ENCODE results near the gene GSTA4. TPM values are rescaled to one million over a fixed set of nuclear protein-coding genes. Genes with fewer than 3 reads are reported as not detected.

GSTA4 gene
- total and polyA plus RNA-seq, 9 donors, result 46.7 to 61.4 (median 54.7) TPM

DNA sequence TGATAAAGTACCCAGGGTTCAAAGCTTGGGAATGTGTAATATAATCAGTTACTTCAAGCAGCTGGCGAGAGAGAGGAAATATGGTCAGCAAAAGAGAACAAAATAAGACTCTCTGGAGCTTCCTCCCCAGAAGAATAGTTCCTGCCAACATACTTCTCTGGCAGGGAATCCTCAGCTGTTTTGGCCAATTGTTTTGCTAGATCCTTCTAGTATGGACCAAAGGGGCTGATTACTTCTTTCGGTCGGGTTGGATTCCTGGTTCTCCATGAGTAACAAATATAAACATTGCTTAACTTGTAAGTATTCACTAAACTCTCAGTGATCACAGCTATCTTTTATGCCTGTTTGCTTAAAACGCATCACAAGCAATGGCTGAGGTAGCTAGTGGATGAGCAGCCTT is 38.7 kb upstream of the GSTA4 start:
- H3K27me3 ChIP-seq (ENCODE audit: control insufficient read depth, insufficient read depth, low read length), result no peaks in the 10 kb centered on the region
- H3K27ac ChIP-seq (ENCODE audit: low read length), result peak overlapping the region; percentile 88
- peaks cover 15% of the 10 kb centered on the region for H3K4me1 ChIP-seq (ENCODE audit: control insufficient read depth, insufficient read depth, low read length)
- H3K4me3 ChIP-seq (ENCODE audit: low read length), result no peak overlapping the region
- H3K36me3 ChIP-seq (ENCODE audit: control insufficient read depth, insufficient read depth, low read length), result peaks cover 32% of the 10 kb centered on the region
- no CpG with 5 or more reads among the region's 4 CpGs for WGBS (ENCODE audit: insufficient coverage)
- H3K9me3 ChIP-seq (replicated peaks; ENCODE audit: control insufficient read depth, low read depth, low read length), result no peaks in the 10 kb centered on the region
- peak; percentile 94 for DNase-seq

DNA sequence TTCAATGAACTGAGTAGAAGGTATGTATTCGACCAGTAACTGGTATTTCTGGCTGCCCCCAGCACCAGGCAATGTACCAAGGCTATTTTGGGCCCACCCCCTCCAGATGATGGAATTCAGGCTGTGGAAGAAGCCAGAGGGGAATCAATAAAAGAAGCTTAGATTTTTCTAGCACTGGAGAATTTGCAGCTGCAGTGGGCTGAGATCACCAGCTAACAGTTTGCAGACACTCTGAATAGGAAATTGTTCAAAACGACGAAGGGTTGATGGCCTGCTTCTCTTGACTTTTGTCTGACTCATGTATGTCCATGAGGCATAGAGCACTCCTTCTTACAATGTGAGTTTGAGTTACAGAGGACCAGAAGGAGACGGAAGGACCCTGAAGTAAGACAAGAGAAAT is 37.8 kb upstream of the GSTA4 start:
- Histone ChIP-seq H3K4me1 (ENCODE audit: control insufficient read depth, insufficient read depth, low read length) (peaks cover 15% of the 10 kb centered on the region), H3K36me3 (ENCODE audit: control insufficient read depth, insufficient read depth, low read length) (peaks cover 38% of the 10 kb centered on the region), H3K9me3 (replicated peaks; ENCODE audit: control insufficient read depth, low read depth, low read length) (no peaks in the 10 kb centered on the region), H3K4me3 (ENCODE audit: low read length) (no peak overlapping the region), H3K27ac (ENCODE audit: low read length) (peak overlapping the region; percentile 88), H3K27me3 (ENCODE audit: control insufficient read depth, insufficient read depth, low read length) (no peaks in the 10 kb centered on the region)
- WGBS (ENCODE audit: insufficient coverage), result no CpG with 5 or more reads among the region's 4 CpGs
- DNase-seq, result peak; percentile 85

DNA sequence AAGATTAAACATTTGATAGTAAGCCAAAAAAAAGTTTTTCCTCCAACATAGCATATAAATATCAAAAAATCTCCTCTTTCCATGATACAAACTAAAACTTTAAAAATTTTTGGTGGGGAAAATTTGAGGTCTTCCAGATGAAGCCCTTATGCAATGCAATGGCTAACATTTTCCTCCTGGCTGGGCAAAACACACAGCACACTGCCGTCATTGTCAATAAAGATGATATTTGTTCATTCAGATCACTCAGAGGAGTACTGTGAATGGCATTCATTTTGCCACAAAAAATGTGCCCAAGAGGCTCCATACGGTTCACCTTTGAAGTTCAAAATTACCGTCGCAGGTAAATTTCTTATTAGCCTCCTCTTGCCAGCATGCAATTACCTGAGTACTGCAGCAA is 36.2 kb upstream of the GSTA4 start:
- 93% methylated on average over 2 of the region's 4 CpGs for WGBS (ENCODE audit: insufficient coverage)
- Histone ChIP-seq H3K9me3 (replicated peaks; ENCODE audit: control insufficient read depth, low read depth, low read length) (no peaks in the 10 kb centered on the region), H3K27me3 (ENCODE audit: control insufficient read depth, insufficient read depth, low read length) (no peaks in the 10 kb centered on the region), H3K27ac (ENCODE audit: low read length) (no peak overlapping the region), H3K4me3 (ENCODE audit: low read length) (no peak overlapping the region), H3K36me3 (ENCODE audit: control insufficient read depth, insufficient read depth, low read length) (peaks cover 43% of the 10 kb centered on the region), H3K4me1 (ENCODE audit: control insufficient read depth, insufficient read depth, low read length) (peaks cover 15% of the 10 kb centered on the region)
- no peak for DNase-seq

DNA sequence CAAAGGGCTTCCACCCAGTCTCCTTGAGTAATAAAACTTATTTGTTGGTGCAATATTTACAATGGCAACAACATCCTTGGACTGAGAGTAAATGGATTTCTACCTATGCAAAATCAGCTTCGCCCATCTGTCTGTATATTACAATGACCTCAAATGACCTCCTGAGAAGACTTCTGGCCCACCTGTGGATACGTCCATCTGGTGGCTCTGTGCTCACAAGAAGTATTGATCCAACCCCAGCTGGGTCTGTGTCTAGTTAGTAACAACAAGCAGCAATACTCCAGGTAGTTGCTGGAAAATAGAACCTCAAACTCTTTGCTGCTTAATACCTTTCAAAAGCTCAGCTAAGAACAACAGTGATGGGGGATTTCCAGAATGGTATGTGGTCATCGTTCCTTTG is 34.7 kb upstream of the GSTA4 start:
- Histone ChIP-seq H3K36me3 (ENCODE audit: control insufficient read depth, insufficient read depth, low read length) (peaks cover 33% of the 10 kb centered on the region), H3K9me3 (replicated peaks; ENCODE audit: control insufficient read depth, low read depth, low read length) (no peaks in the 10 kb centered on the region), H3K27ac (ENCODE audit: low read length) (no peak overlapping the region), H3K4me1 (ENCODE audit: control insufficient read depth, insufficient read depth, low read length) (peaks cover 15% of the 10 kb centered on the region), H3K4me3 (ENCODE audit: low read length) (no peak overlapping the region), H3K27me3 (ENCODE audit: control insufficient read depth, insufficient read depth, low read length) (no peaks in the 10 kb centered on the region)
- WGBS (ENCODE audit: insufficient coverage), result 40% methylated on average over 1 of the region's 3 CpGs
- DNase-seq, result no peak

DNA sequence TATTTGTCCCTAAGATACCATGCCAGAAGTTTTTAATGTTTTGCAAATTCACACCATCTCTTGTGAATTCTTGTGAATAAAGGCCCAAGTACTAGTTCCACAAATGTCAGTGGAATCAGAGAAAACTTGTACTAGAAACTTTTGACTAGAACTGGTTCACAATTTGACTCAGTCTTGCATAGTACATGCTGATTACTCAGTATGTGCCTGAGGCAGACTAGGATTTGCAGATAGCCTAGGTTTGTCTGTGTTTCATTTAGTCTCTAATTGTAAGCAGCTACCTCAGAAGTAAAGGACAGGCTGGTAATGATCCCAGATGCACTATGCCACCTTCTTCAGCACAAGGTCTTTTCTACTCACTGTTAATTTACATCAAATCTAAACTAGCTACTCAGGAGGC is 34.2 kb upstream of the GSTA4 start:
- Histone ChIP-seq H3K27ac (ENCODE audit: low read length) (no peak overlapping the region), H3K36me3 (ENCODE audit: control insufficient read depth, insufficient read depth, low read length) (peaks cover 36% of the 10 kb centered on the region), H3K4me1 (ENCODE audit: control insufficient read depth, insufficient read depth, low read length) (peaks cover 12% of the 10 kb centered on the region), H3K4me3 (ENCODE audit: low read length) (no peak overlapping the region), H3K27me3 (ENCODE audit: control insufficient read depth, insufficient read depth, low read length) (no peaks in the 10 kb centered on the region), H3K9me3 (replicated peaks; ENCODE audit: control insufficient read depth, low read depth, low read length) (no peaks in the 10 kb centered on the region)
- no peak for DNase-seq

DNA sequence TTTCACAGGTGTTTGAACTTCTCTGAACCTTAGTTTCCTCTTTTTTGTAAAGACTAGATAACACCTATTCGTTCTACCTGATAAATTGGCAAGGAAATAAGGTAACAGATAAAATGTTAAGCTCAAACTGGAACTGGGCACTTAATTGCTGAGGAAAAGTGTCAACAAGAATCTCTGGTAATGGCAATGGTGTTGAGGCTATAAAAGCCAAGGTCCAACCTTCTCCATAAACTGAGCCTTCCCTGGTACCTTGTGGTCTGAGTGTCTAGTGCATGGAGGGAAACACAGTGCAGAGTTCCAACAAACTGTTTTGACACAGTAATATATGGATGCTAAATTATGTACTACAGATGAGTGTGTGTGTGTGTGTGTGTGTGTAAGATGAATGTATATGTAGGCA is 33.4 kb upstream of the GSTA4 start:
- no peaks in the 10 kb centered on the region for H3K9me3 ChIP-seq (replicated peaks; ENCODE audit: control insufficient read depth, low read depth, low read length)
- no peak overlapping the region for H3K4me3 ChIP-seq (ENCODE audit: low read length)
- DNase-seq, result no peak
- no CpG with 5 or more reads among the region's 1 CpG for WGBS (ENCODE audit: insufficient coverage)
- peaks cover 6% of the 10 kb centered on the region for H3K4me1 ChIP-seq (ENCODE audit: control insufficient read depth, insufficient read depth, low read length)
- H3K27ac ChIP-seq (ENCODE audit: low read length), result no peak overlapping the region
- H3K27me3 ChIP-seq (ENCODE audit: control insufficient read depth, insufficient read depth, low read length), result no peaks in the 10 kb centered on the region
- peaks cover 36% of the 10 kb centered on the region for H3K36me3 ChIP-seq (ENCODE audit: control insufficient read depth, insufficient read depth, low read length)

DNA sequence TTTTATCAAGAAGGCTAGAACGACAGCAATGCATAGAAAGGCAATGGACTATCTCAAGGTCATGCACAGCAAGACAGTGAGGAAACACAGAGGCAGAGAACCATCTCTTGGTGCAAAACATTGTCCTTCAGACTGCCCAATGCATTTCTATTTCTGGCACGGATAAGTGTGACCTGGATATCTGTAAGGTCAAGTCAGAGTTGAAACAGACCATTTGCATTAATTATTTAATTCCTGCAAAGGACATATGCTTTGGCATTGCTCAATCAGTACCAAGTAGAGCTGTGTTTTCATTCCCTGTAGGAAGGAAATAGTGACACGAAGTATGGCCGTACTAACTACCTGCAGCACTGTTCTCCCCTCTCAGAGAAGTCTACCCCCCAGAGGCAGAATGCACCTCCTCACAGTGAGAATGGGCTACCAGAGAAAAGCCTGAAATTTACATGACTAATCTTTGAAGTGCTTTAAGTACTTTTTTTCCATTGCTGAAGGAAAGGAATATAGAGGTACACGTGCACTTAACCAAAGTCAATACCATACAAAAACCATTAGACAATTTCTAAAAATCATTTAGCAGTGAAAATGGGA is 32.1 kb upstream of the GSTA4 start:
- Histone ChIP-seq H3K27ac (ENCODE audit: low read length) (no peak overlapping the region), H3K36me3 (ENCODE audit: control insufficient read depth, insufficient read depth, low read length) (peaks cover 37% of the 10 kb centered on the region), H3K27me3 (ENCODE audit: control insufficient read depth, insufficient read depth, low read length) (no peaks in the 10 kb centered on the region), H3K9me3 (replicated peaks; ENCODE audit: control insufficient read depth, low read depth, low read length) (no peaks in the 10 kb centered on the region), H3K4me3 (ENCODE audit: low read length) (no peak overlapping the region), H3K4me1 (ENCODE audit: control insufficient read depth, insufficient read depth, low read length) (no peaks in the 10 kb centered on the region)
- WGBS (ENCODE audit: insufficient coverage), result 83% methylated on average over 1 of the region's 5 CpGs
- DNase-seq, result no peak

DNA sequence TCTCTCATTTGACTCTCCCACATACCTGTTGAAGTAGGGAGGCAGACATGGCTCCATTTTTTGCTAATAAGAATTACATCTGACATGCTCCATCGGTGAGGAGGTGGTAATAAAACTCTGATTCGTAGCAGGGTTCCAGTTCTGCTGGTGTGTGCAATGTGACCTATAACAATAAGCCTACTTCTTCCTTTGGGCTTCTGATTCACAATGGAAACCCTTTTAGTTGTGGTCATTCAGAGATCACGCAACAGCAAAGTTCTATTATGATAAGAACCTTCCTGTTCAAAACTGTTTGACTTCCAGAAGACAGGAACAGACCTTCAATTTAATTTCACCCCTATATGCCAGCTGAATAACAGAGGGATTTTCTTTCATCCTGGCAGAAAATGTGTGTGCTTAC is 31.4 kb upstream of the GSTA4 start:
- no peaks in the 10 kb centered on the region for H3K9me3 ChIP-seq (replicated peaks; ENCODE audit: control insufficient read depth, low read depth, low read length)
- DNase-seq, result no peak
- no CpG with 5 or more reads among the region's 3 CpGs for WGBS (ENCODE audit: insufficient coverage)
- no peaks in the 10 kb centered on the region for H3K4me1 ChIP-seq (ENCODE audit: control insufficient read depth, insufficient read depth, low read length)
- H3K4me3 ChIP-seq (ENCODE audit: low read length), result no peak overlapping the region
- no peaks in the 10 kb centered on the region for H3K27me3 ChIP-seq (ENCODE audit: control insufficient read depth, insufficient read depth, low read length)
- H3K36me3 ChIP-seq (ENCODE audit: control insufficient read depth, insufficient read depth, low read length), result peaks cover 33% of the 10 kb centered on the region
- H3K27ac ChIP-seq (ENCODE audit: low read length), result no peak overlapping the region

DNA sequence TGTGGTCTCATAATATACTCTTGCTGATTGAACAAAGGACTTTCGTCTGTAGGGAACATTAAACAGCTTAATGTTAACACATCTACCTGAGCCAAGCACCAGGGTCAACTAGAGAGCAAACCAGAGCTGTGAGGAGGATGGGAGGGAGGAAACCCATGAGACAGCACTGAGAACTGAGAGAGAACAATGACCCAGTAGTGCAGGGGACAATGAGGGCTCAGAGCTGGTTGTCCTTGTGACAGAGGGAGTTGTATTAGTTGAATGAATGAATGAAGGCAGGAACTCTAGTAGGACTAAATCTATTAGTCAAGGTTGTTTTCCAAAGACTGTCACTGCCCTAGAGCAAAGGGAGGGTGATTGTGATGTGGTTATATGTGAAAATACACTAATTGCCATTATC is 28.2 kb upstream of the GSTA4 start:
- Histone ChIP-seq H3K27ac (ENCODE audit: low read length) (no peak overlapping the region), H3K4me1 (ENCODE audit: control insufficient read depth, insufficient read depth, low read length) (no peaks in the 10 kb centered on the region), H3K4me3 (ENCODE audit: low read length) (no peak overlapping the region), H3K9me3 (replicated peaks; ENCODE audit: control insufficient read depth, low read depth, low read length) (no peaks in the 10 kb centered on the region), H3K27me3 (ENCODE audit: control insufficient read depth, insufficient read depth, low read length) (no peaks in the 10 kb centered on the region), H3K36me3 (ENCODE audit: control insufficient read depth, insufficient read depth, low read length) (peaks cover 22% of the 10 kb centered on the region)
- no peak for DNase-seq
- no CpG with 5 or more reads among the region's 1 CpG for WGBS (ENCODE audit: insufficient coverage)

DNA sequence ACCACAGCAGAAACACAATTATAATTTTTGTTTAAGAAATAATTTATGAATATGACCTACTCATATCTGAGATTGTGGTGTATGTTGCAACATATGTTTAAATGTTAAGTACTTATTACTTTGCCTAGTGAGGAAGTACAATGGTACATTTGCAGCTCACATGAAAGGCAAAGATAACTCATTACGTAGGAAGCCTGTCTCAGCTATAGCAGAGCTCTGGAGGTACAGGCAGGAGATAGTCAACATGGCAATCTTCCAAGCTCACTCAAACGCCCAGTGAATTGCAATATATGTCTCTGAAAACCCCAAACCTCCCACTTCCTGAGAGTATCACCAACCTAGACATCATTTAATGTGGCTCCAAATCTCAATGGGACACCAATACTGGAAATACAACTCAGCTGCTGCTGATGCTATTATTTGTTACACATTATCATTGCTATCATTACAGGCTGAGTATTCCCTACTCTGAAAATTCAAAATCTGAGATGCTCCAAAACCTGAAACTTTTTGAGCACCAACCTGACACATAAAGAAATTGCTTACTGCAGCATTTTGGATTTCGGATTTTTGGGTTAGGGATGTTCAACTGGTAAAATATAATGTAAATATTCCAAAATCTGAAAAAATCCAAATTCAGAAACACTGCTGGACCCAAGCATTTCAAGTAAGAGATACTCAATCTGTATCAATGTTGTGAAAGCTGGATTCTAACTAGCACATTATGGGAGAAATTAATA is 25.1 kb upstream of the GSTA4 start:
- WGBS (ENCODE audit: insufficient coverage), result 34% methylated on average over 2 of the region's 3 CpGs
- peaks cover 34% of the 10 kb centered on the region for H3K36me3 ChIP-seq (ENCODE audit: control insufficient read depth, insufficient read depth, low read length)
- no peaks in the 10 kb centered on the region for H3K9me3 ChIP-seq (replicated peaks; ENCODE audit: control insufficient read depth, low read depth, low read length)
- H3K4me1 ChIP-seq (ENCODE audit: control insufficient read depth, insufficient read depth, low read length), result no peaks in the 10 kb centered on the region
- no peak overlapping the region for H3K4me3 ChIP-seq (ENCODE audit: low read length)
- no peaks in the 10 kb centered on the region for H3K27me3 ChIP-seq (ENCODE audit: control insufficient read depth, insufficient read depth, low read length)
- no peak for DNase-seq
- H3K27ac ChIP-seq (ENCODE audit: low read length), result no peak overlapping the region

All from muscle of leg (tissue), 11 donors.